H1 (cell line): ENCODE results near the gene DMAC2. TPM values are rescaled to one million over a fixed set of nuclear protein-coding genes. Genes with fewer than 3 reads are reported as not detected.

Experiments used
- BACH1 ChIP-seq: IDR thresholded peaks from 2 replicates; pipeline ENCODE4 v1.6.1; 2012; ENCODE audit warnings: low read length, improper control_type of control experiment
- GTF2F1 ChIP-seq: IDR thresholded peaks from 2 replicates; pipeline ENCODE4 v1.6.1; 2012; ENCODE audit warnings: low read depth, low read length, improper control_type of control experiment, borderline replicate concordance
- POLR2AphosphoS5 ChIP-seq: IDR thresholded peaks from 2 replicates; pipeline ENCODE4 v1.6.1; 2011; ENCODE audit warnings: low read depth, low read length
- polyA plus RNA-seq, 7 experiments: library from polyadenylated mRNA; depleted of rRNA in 3 of 7; stranded (reverse) in 5 of 7; unstranded in 2 of 7; fragments of >200 nt in 5 of 7; fragments of 200-250 nt in 2 of 7; gene quantifications; 1 replicate in 5 of 7; 2 replicates in 1 of 7; 4 replicates in 1 of 7; pipeline versions ENCODE4 v1.2.1 to v1.2.3, GENCODE V29; 2011 to 2013; ENCODE audit warnings: missing spikeins in 2 of 7, mixed read lengths in 2 of 7
- total RNA-seq: library from RNA; stranded (reverse); fragmentation: NEBNext Ultra II Directional; extraction: Animal tissue kit (Norgen Biotek cat#: 25700); gene quantifications from 2 replicates; pipeline ENCODE4 v1.2.1, GENCODE V29; 2021

DMAC2 gene
- total and polyA plus RNA-seq, 2 of the 8 experiments (the other 6 are each of a cell fraction or from before 2014, with no cell fraction given): 86.8 to 170 TPM

DNA sequence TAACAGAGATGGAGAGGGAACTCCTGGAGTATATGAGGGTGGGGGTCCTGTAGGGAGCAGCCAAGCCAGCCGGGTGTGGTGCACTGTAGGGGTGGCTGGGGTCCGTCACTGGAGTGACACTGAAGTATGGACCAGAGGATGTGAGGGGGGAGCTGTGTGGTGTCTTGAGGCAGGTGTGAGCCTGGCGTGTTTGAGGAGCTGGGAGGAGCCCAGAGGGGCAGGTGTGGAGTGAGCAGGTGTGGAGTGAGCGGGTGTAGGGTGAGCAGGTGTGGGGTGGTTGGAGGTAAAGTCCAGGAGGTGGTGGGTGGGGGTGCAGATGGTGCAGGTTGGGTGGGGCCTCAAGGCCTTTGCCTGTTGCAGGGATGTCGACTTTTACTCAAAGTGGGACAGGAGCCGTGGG lies 18.4 kb downstream of the DMAC2 start (continued):
- TF ChIP-seq GTF2F1: no peak
- no peak for TF ChIP-seq POLR2AphosphoS5
- TF ChIP-seq BACH1: no peak
